A673 (cell line): ENCODE results near the gene GC.

Source experiments
- CTCF ChIP-seq: fragments of 300-800, 200-600 bp; sonication (generic); conservative IDR thresholded peaks from 2 replicates; pipeline ENCODE4 v1.5.1; 2017; ENCODE audit warnings: low read depth, mild to moderate bottlenecking, antibody characterized with exemption, low read length, moderate library complexity, mixed read lengths
- EZH2 ChIP-seq: fragments of 200-600 bp; sonication (generic); IDR thresholded peaks from 2 replicates; pipeline ENCODE4 v1.6.1; 2017; ENCODE audit warnings: borderline replicate concordance, low read depth, mild to moderate bottlenecking, mixed read lengths, antibody characterized with exemption, low read length; ENCODE audit not compliant: poor library complexity, severe bottlenecking

GRCh38 chr4:71774136-71774535 is 9.7 kb downstream of the GC start:
- TF ChIP-seq CTCF (no peak), EZH2 (no peak)
